Common myeloid progenitor, CD34-positive (primary cell): ENCODE measurements around the gene CA7.

Source experiments
- CTCF ChIA-PET: fragments of 350-600 bp; sonication (Branson Sonifier 250); formaldehyde crosslinking; loops from one replicate; lab custom pipeline; 2021; ENCODE audit warnings: antibody characterized with exemption; lab: Charles Lee
- POLR2A ChIA-PET: fragments of 350-600 bp; sonication (Branson Sonifier 250); formaldehyde crosslinking; loops from one replicate; lab custom pipeline; 2021; ENCODE audit warnings: antibody characterized with exemption; lab: Charles Lee
- DNase-seq, 3 donors: peaks; one replicate each; pipeline versions ENCODE4 v3.0.0 to v3.0.0-alpha.2; 2013
- H3K27ac ChIP-seq, 2 experiments: 1 replicate in 1 of 2; 2 replicates in 1 of 2; pipeline ENCODE4 v1.7.0; 2013; ENCODE audit warnings: inconsistent platforms in 2 of 2, low read length in 2 of 2, mild to moderate bottlenecking in 2 of 2, low read depth in 1 of 2, moderate library complexity in 1 of 2; ENCODE audit not compliant: severe bottlenecking in 2 of 2, insufficient read depth in 1 of 2, poor library complexity in 1 of 2
- H3K27me3 ChIP-seq, 5 experiments: replicated peaks in 2 of 5; 1 replicate in 3 of 5; 2 replicates in 2 of 5; pipeline versions ENCODE4 v1.6.1 to v1.7.0; 2013; ENCODE audit warnings: low read length in 4 of 5, mild to moderate bottlenecking in 2 of 5, moderate library complexity in 2 of 5, inconsistent platforms in 1 of 5; ENCODE audit not compliant: insufficient read depth in 5 of 5, control insufficient read depth in 4 of 5
- H3K36me3 ChIP-seq, 4 experiments: 1 replicate in 2 of 4; 2 replicates in 2 of 4; pipeline versions ENCODE4 v1.6.1 to v1.7.0; 2013; ENCODE audit warnings: low read length in 3 of 4, control low read depth in 1 of 4, mild to moderate bottlenecking in 1 of 4; ENCODE audit not compliant: control insufficient read depth in 4 of 4, insufficient read depth in 4 of 4
- H3K4me1 ChIP-seq, 4 experiments: 1 replicate in 3 of 4; 2 replicates in 1 of 4; pipeline versions ENCODE4 v1.6.1 to v1.7.1; 2013; ENCODE audit warnings: low read length in 3 of 4, mild to moderate bottlenecking in 3 of 4, control low read depth in 1 of 4, inconsistent platforms in 1 of 4, moderate library complexity in 1 of 4; ENCODE audit not compliant: control insufficient read depth in 4 of 4, insufficient read depth in 4 of 4; ENCODE audit errors: control extremely low read depth in 1 of 4
- H3K4me3 ChIP-seq, 7 experiments: 1 replicate in 4 of 7; 2 replicates in 3 of 7; pipeline versions ENCODE4 v1.5.1 to v1.7.0; 2013; ENCODE audit warnings: mild to moderate bottlenecking in 7 of 7, low read length in 6 of 7, moderate library complexity in 6 of 7, inconsistent platforms in 2 of 7, low read depth in 2 of 7, control low read depth in 1 of 7; ENCODE audit not compliant: insufficient read depth in 4 of 7, control insufficient read depth in 1 of 7; ENCODE audit errors: extremely low read depth in 1 of 7
- H3K9me3 ChIP-seq, 5 experiments: 1 replicate in 4 of 5; 2 replicates in 1 of 5; pipeline versions ENCODE4 v1.6.1 to v1.7.1; 2013; ENCODE audit warnings: low read length in 4 of 5, mild to moderate bottlenecking in 2 of 5, inconsistent platforms in 1 of 5, low read depth in 1 of 5, moderate library complexity in 1 of 5; ENCODE audit not compliant: control insufficient read depth in 4 of 5, insufficient read depth in 2 of 5; ENCODE audit errors: control extremely low read depth in 1 of 5
- WGBS: methylation state at CpG from one replicate; pipeline ENCODE4 v1.1.5; 2013; ENCODE audit not compliant: insufficient coverage; 5-methylcytosine and 5-hydroxymethylcytosine counted together

The CA7 gene

DNA sequence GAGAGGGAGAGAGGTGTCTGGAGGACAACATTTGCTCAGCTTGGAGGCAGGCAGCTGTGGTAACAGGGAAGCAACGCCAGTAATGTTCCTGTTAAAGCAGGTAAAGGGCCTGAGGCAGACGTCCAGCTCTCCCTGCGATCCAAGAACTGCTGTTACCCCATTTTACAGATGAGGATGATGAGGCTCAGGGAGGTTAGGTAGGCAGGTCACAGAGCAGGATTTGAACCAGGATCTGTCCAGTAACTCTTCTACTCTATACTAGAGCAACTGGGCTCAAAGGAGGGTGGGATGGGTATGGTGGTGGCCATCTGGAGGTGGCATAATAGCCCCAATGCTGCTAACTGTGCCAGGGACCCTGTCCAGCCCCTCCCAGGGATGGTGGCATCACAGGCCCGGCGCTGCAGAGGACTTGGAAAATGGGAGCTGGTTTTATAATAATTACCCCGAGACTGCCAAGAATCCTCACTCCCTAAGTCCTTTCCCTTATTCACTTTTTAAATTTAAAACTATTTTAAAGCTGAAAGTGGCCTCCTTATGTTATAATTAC lies 12.0 kb downstream of the CA7 start:
- peaks cover 0 to 9% (median 0%) of the 10 kb centered on the region in 5 experiments for H3K27me3 ChIP-seq
- H3K36me3 ChIP-seq: no peaks in the 10 kb centered on the region
- no peak overlapping the region for H3K27ac ChIP-seq
- H3K4me3 ChIP-seq: no peak overlapping the region
- 91% methylated on average over 6 of the region's 6 CpGs for WGBS
- no peak for DNase-seq
- H3K9me3 ChIP-seq: no peaks in the 10 kb centered on the region
- POLR2A ChIA-PET: no interaction called here
- CTCF ChIA-PET: interaction anchor here (0.8 to 6.1 kb wide), 7 partner anchors 11 to 105 kb away, joined by 3 to 73 read pairs (median 5); partner anchors contain the start of gene DYNC1LI2
- peaks cover 0 to 16% (median 10%) of the 10 kb centered on the region in 4 experiments for H3K4me1 ChIP-seq

DNA sequence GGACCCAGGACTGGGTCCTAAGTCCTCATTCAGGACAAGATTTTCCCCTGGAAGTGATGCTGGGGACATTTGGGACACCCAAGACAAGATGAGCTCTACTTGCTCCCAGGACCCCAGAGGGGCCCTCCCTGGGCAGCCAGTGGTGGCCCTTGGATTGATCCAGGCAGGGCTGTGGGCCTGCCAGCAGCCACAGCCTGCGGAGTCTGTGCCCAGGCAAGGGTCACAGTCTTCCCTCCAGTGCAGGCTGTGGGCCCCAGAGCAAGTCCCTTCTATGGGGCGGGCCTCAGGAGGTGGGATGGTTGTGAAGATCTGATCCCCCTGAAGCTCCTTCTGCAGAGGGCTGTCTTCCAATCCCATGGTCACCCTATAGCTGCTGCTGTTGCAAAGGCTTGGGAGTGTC lies 12.6 kb downstream of the CA7 start:
- H3K36me3 ChIP-seq: no peaks in the 10 kb centered on the region
- peaks cover 0 to 8% (median 0%) of the 10 kb centered on the region in 5 experiments for H3K27me3 ChIP-seq
- no peak overlapping the region for H3K27ac ChIP-seq
- POLR2A ChIA-PET: no interaction called here
- 100% methylated on average over 1 of the region's 2 CpGs for WGBS
- peaks cover 0 to 16% (median 10%) of the 10 kb centered on the region in 4 experiments for H3K4me1 ChIP-seq
- H3K4me3 ChIP-seq: no peak overlapping the region
- H3K9me3 ChIP-seq: no peaks in the 10 kb centered on the region
- DNase-seq: no peak
- CTCF ChIA-PET: interaction anchor here (0.8 to 6.1 kb wide), 7 partner anchors 11 to 105 kb away, joined by 3 to 73 read pairs (median 5); partner anchors contain the start of gene DYNC1LI2

DNA sequence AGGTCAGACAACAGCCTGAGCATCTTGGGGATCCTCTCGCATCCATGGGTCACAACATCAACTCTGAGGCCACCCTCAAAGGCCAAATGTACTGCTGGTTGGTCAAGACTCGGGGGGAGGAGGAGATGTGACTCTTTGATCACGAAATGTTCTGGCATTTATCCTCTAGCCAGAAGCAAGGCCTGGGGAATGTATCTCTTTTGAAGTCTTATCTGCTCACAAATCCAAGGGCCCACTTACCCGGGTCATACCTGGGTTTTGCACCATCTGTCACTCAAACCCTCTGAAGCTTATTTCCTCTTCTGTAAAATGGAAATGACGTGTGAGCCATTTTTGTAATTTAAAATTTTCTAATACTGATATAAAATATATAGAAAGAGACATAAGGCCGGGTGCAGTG lies 13.2 kb downstream of the CA7 start:
- H3K27me3 ChIP-seq: peaks cover 0 to 7% (median 0%) of the 10 kb centered on the region in 5 experiments
- CTCF ChIA-PET: interaction anchor here (1.5 to 6.1 kb wide), 4 partner anchors 10 to 106 kb away, joined by 3 to 73 read pairs (median 5); partner anchors contain the start of gene DYNC1LI2
- 94% methylated on average over 3 of the region's 6 CpGs for WGBS
- H3K36me3 ChIP-seq: no peaks in the 10 kb centered on the region
- POLR2A ChIA-PET: no interaction called here
- no peak overlapping the region for H3K27ac ChIP-seq
- peaks cover 0 to 16% (median 10%) of the 10 kb centered on the region in 4 experiments for H3K4me1 ChIP-seq
- no peaks in the 10 kb centered on the region for H3K9me3 ChIP-seq
- H3K4me3 ChIP-seq: no peak overlapping the region
- no peak for DNase-seq

DNA sequence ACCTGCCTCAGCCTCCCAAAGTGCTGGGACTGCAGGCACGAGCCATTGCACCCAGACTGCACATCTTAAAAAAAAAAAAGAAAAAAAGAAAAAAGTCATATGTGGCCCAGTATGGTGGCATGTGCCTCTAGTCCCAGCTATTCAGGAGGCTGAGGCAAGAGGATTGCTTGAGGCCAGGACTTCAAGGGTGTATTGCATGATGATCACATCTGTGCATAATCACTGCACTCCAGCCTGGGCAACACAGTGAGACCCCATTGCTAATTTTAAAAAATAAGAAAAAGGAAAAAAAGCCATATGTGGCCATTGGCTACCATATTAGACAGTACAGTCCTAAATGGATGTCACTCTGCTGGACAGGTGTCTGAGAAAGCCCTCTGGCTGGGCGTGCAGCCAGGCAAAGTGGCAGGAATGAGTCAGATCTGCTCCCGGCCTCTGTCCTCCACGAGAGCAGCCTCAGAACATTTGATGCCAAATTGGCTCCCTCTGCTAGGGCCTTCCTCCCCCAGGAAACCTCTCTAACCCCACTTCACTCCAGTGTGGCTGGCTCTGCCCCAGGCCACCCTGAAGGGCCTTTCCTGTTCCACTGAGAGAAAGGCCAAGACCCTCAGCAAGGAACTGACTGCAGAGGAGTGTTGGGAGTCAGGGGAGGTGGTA lies 14.7 kb downstream of the CA7 start:
- 59% methylated on average over 3 of the region's 4 CpGs for WGBS
- Histone ChIP-seq H3K4me3 (no peak overlapping the region), H3K27ac (no peak overlapping the region), H3K9me3 (no peaks in the 10 kb centered on the region), H3K36me3 (no peaks in the 10 kb centered on the region), H3K27me3 (peaks cover 0 to 6% (median 0%) of the 10 kb centered on the region in 5 experiments), H3K4me1 (peaks cover 0 to 3% (median under 1%) of the 10 kb centered on the region in 4 experiments)
- DNase-seq: no peak
- CTCF ChIA-PET: interaction anchor here (1.0 to 2.4 kb wide), 3 partner anchors 9 to 26 kb away, joined by 3 to 10 read pairs (median 9); no protein-coding TSS in a partner anchor
- POLR2A ChIA-PET: interaction anchor here (0.6 kb wide), 1 partner anchor 74 kb away, joined by 3 read pairs; no protein-coding TSS in a partner anchor

DNA sequence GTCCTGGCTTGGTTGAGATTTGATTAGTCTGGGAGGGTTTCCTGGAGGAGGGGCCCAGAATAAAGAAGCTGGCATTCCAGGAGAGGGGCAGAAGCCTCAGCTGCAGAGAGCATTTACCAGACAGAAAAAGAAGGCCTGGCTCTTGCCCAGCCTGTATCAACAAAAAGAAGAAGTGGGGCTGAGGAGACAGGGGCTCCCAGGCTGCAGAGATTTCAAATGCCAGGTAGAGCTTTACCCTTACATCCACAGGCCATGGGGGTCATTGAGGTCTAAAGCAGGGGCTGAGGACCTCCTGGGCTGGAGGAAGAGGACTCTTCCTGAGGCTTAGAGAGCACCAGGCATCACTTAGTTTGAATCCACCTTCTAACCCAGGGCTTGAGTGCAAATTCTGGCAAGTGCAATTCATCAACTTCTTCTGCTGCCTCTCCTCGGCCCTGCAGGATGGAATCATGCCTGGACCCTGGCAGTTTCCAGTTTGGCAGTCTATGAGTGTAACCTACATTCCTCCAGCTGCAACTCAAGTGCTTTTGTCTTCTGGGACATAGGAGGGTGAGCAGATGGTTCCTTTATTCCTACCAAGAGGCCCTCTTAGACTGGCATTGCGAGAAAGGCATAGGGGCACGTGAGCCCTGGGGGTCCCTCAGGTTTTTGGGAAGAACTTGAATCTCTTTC lies 15.3 kb downstream of the CA7 start:
- ChIA-PET POLR2A (no interaction called here), CTCF (interaction anchor here (1.0 to 2.4 kb wide), 4 partner anchors 8 to 29 kb away, joined by 3 to 10 read pairs (median 6); partner anchors contain the start of gene NAE1)
- no peaks in the 10 kb centered on the region for H3K9me3 ChIP-seq
- no peaks in the 10 kb centered on the region for H3K36me3 ChIP-seq
- H3K4me1 ChIP-seq: peaks cover 0 to 3% (median under 1%) of the 10 kb centered on the region in 4 experiments
- 87% methylated on average over 3 of the region's 3 CpGs for WGBS
- DNase-seq: no peak
- H3K27ac ChIP-seq: no peak overlapping the region
- no peak overlapping the region for H3K4me3 ChIP-seq
- peaks cover 0 to 4% (median 0%) of the 10 kb centered on the region in 5 experiments for H3K27me3 ChIP-seq

DNA sequence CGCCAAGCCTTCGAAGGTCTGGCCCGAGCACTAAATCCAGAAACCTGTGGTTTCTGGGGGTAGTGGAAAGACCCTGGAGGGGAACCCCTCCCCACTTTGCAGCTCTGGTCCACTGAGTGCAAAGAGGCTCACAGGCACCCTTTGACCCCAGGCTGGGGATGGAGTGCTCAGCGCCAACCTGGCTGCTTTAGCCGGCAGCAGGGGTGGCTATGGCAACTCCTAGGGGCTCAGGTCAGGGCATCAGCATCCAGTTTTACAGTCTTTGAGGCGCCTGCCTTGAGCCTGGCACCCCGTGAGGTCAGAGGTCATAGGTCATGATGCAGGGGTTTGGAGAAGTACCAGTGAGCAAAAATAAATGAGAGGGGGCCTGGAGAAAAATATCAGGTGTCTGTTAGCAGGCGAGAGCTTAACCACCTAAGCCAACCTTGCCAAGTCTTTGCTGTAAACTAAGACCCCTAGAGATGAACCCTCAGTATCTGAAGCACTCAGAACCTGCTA lies 17.9 kb downstream of the CA7 start:
- no peaks in the 10 kb centered on the region for H3K36me3 ChIP-seq

More for the DNA sequence above, 17.9 kb downstream of the CA7 start:
- H3K4me1 ChIP-seq: peaks cover 0 to 3% (median under 1%) of the 10 kb centered on the region in 4 experiments
- no peaks in the 10 kb centered on the region for H3K27me3 ChIP-seq
- no peak overlapping the region for H3K27ac ChIP-seq
- 98% methylated on average over 7 of the region's 8 CpGs for WGBS
- POLR2A ChIA-PET: no interaction called here
- H3K9me3 ChIP-seq: no peaks in the 10 kb centered on the region
- H3K4me3 ChIP-seq: no peak overlapping the region
- CTCF ChIA-PET: interaction anchor here (0.8 to 1.5 kb wide), 3 partner anchors 13 to 32 kb away, joined by 4 to 5 read pairs (median 5); partner anchors contain the start of genes CA7 and NAE1
- no peak for DNase-seq
